ES-I3 (cell line): Measurements from ENCODE around the gene CORIN.

ENCODE experiments used
- H3K36me3 ChIP-seq: 2 replicates; pipeline ENCODE4 v1.6.1; 2013; ENCODE audit warnings: mild to moderate bottlenecking, low read length, control low read depth, moderate library complexity; ENCODE audit not compliant: insufficient read depth
- H3K4me1 ChIP-seq: 2 replicates; pipeline ENCODE4 v1.6.1; 2013; ENCODE audit warnings: mild to moderate bottlenecking, control low read depth, low read length; ENCODE audit not compliant: insufficient read depth
- H3K9ac ChIP-seq: 2 replicates; pipeline ENCODE4 v1.6.1; 2013; ENCODE audit warnings: low read depth, mild to moderate bottlenecking, low read length, moderate library complexity
- H3K9me3 ChIP-seq: 2 replicates; pipeline ENCODE4 v1.6.1; 2013; ENCODE audit warnings: mild to moderate bottlenecking, low read length, moderate library complexity; ENCODE audit not compliant: control insufficient read depth, insufficient read depth

CORIN gene

DNA sequence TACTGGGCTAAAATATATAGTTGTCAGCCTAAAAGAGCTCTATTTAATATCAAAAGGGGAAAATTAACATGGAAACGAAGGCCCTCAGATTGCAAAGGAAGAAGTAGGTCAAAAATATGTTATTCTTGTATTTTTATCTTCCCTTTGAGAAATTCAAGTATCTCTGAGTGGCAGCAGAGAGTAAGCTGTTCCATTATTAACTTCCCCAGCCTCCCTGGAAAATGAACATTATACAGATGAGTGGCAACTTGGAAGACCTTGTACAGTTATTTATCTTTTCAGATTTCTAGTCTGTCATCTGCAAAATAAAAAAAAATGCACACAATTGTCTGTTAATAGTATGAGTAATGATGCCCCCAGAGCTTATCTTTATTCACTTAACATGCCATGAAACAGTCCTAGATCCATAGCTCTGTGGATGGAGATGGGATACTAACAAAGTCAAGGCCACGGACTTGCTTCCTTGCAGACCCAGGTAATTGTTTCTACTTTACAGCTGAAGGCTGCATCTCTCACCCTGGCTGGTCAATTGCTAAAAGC is 93.0 kb downstream of the CORIN start:
- H3K36me3 ChIP-seq: no peaks in the 10 kb centered on the region
- H3K9me3 ChIP-seq: no peaks in the 10 kb centered on the region
- no peak overlapping the region for H3K9ac ChIP-seq
- no peaks in the 10 kb centered on the region for H3K4me1 ChIP-seq

GRCh38 chr4:47744253-47744652 is 93.6 kb downstream of the CORIN start:
- Histone ChIP-seq H3K4me1 (no peaks in the 10 kb centered on the region), H3K36me3 (no peaks in the 10 kb centered on the region), H3K9me3 (no peaks in the 10 kb centered on the region), H3K9ac (no peak overlapping the region)

GRCh38 chr4:47741200-47741599 is 96.7 kb downstream of the CORIN start:
- Histone ChIP-seq H3K9me3 (no peaks in the 10 kb centered on the region), H3K9ac (no peak overlapping the region), H3K36me3 (no peaks in the 10 kb centered on the region), H3K4me1 (no peaks in the 10 kb centered on the region)

GRCh38 chr4:47737326-47737725 is 100.5 kb downstream of the CORIN start:
- Histone ChIP-seq H3K9ac (no peak overlapping the region), H3K4me1 (no peaks in the 10 kb centered on the region)

GRCh38 chr4:47736555-47736954 is 101.3 kb downstream of the CORIN start:
- no peaks in the 10 kb centered on the region for H3K4me1 ChIP-seq
- H3K36me3 ChIP-seq: no peaks in the 10 kb centered on the region
- no peak overlapping the region for H3K9ac ChIP-seq
- H3K9me3 ChIP-seq: no peaks in the 10 kb centered on the region

More at GRCh38 chr4:47737326-47737725, 100.5 kb downstream of the CORIN start:
- Histone ChIP-seq H3K9me3 (no peaks in the 10 kb centered on the region), H3K36me3 (no peaks in the 10 kb centered on the region)

GRCh38 chr4:47736146-47736545 is 101.7 kb downstream of the CORIN start:
- Histone ChIP-seq H3K4me1 (no peaks in the 10 kb centered on the region), H3K9ac (no peak overlapping the region), H3K36me3 (no peaks in the 10 kb centered on the region), H3K9me3 (no peaks in the 10 kb centered on the region)

GRCh38 chr4:47733302-47734175 is 104.3 kb downstream of the CORIN start:
- Histone ChIP-seq H3K9ac (no peak overlapping the region), H3K4me1 (no peaks in the 10 kb centered on the region), H3K9me3 (no peaks in the 10 kb centered on the region), H3K36me3 (no peaks in the 10 kb centered on the region)

DNA sequence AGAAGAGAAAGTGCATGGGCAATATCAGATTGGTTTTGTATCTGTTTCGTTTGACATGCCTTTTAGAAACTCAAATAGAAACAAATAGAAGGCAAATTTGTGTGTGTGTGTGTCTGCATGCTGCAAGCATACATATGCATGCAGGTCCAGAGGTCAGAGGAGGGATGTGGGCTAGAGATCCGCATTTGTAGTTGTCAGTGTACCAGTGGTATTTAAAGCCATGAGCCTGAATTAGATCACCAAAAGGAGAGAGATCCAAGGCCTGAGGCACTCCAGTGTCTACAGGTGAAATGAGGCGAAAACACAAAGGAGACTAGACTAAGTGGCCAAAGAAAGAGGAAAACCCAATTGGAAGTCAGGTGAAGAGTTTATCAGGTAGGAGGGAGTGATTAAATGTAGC is 106.7 kb downstream of the CORIN start:
- no peaks in the 10 kb centered on the region for H3K36me3 ChIP-seq
- no peaks in the 10 kb centered on the region for H3K9me3 ChIP-seq

DNA sequence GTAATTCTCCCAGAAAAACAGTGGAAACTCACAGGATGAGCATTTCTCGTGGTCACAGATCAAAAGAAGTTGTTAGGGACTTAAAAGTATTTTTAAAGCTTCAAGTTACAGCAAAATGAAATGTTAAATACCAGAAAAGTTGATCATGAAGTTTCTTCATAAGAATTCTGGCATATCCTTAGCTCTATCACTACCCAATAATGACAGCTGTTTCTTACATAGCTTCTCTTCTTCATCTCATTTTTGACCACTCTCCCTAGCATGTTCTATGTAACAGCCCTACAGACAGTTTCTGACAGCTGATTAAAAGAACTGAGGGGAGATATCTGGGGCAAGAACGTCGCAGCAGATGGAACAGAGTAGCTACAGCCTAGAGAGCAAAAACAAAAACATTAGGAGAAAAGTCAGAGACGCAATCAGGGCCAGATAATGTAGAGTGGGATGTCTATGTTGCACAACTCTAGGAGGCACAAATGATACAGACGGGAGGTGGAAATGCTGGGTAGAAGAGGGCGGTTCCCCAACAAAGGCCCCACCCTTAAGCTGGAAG is 108.7 kb downstream of the CORIN start:
- Histone ChIP-seq H3K4me1 (no peaks in the 10 kb centered on the region), H3K9ac (no peak overlapping the region), H3K36me3 (no peaks in the 10 kb centered on the region), H3K9me3 (no peaks in the 10 kb centered on the region)

More for the DNA sequence above, 106.7 kb downstream of the CORIN start:
- H3K4me1 ChIP-seq: no peaks in the 10 kb centered on the region
- H3K9ac ChIP-seq: no peak overlapping the region

DNA sequence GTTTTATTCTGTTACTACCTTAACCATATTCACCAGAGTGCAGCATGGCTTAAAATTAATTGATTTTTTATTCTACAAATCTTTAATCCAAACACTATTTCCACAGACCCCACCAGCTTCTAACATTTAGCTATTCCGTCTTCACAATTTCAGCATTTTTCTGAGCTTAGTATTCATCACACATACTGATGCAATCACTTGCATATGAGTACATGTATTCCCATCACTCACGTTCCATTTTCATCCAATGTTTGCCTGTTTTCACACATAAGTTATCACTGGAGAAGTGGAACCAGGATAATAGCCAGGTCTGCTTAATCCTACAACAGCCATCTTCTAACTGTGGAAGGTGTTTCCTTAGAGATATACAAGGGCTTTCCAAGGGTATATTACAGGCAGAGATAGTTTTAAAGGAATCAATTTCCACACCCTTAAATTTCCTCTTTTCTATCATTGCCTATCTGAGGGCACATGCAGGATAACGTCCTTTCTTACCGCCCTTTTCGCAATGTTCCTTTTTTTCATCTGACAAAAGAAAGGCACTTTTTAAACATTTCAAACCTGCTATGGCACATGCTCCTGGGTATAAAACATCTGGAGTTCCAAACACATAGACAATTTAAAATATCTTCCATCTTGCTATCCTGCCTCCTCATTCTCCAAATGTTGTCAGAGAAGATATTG is 115.8 kb downstream of the CORIN start:
- no peaks in the 10 kb centered on the region; the same call in 1 of the 2 replicates for H3K4me1 ChIP-seq
- no peaks in the 10 kb centered on the region for H3K9me3 ChIP-seq
- no peaks in the 10 kb centered on the region for H3K36me3 ChIP-seq
- H3K9ac ChIP-seq: no peak overlapping the region

- Histone ChIP-seq H3K4me1 (no peaks in the 10 kb centered on the region; the same call in 1 of the 2 replicates), H3K9me3 (no peaks in the 10 kb centered on the region), H3K9ac (no peak overlapping the region), H3K36me3 (no peaks in the 10 kb centered on the region)
These were observed 116.4 kb downstream of the CORIN start for GRCh38 chr4:47721485-47721884.

DNA sequence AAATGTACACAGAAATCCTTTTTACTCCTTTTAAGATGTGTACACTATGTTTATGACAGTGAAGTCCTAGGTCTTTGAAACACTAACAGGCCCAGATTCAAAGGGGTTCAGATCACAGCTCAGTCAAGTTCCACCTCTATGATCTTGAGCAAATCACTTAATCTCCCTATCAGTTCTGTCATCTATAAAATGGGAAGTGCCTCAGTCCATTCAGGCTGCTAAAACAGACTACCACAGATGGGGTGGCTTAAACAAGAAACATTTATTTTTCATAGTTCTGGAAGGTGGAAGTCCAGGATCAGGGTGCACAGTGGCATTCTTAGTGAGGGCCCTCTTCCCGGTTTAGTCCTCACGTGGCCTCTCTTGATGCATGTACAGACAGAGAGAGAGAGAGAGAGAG is 117.1 kb downstream of the CORIN start:
- no peak overlapping the region for H3K9ac ChIP-seq

GRCh38 chr4:47719576-47719975 is 118.3 kb downstream of the CORIN start:
- peaks cover 8% of the 10 kb centered on the region for H3K4me1 ChIP-seq
- H3K9me3 ChIP-seq: no peaks in the 10 kb centered on the region
- H3K36me3 ChIP-seq: no peaks in the 10 kb centered on the region
- no peak overlapping the region for H3K9ac ChIP-seq

More for the DNA sequence above, 117.1 kb downstream of the CORIN start:
- no peaks in the 10 kb centered on the region for H3K36me3 ChIP-seq
- H3K9me3 ChIP-seq: no peaks in the 10 kb centered on the region
- peaks cover 5% of the 10 kb centered on the region for H3K4me1 ChIP-seq

- Histone ChIP-seq H3K9me3 (no peaks in the 10 kb centered on the region), H3K9ac (no peak overlapping the region), H3K36me3 (no peaks in the 10 kb centered on the region), H3K4me1 (peaks cover 8% of the 10 kb centered on the region)
These were observed 119.2 kb downstream of the CORIN start for GRCh38 chr4:47718696-47719095.
